Activated CD8-positive, alpha-beta memory T cell treated with anti-CD3 and anti-CD28 coated beads, Interleukin-2, amount 50 U/mL, for 48 hours (primary cell): ENCODE results near the gene BUD31.
"Not testable (repeated sequence)": the region's sequence is repeated elsewhere in the genome, so short reads cannot be mapped to it uniquely, and the experiment has no call there.

ENCODE experiments used
- DNase-seq: peaks from one replicate; pipeline ENCODE4 v3.0.0-alpha.2; 2020

Gene BUD31

GRCh38 chr7:99380823-99381663, 27.7 kb upstream of the BUD31 start:
- DNase-seq, result peak; percentile 91

- no peak for DNase-seq
These were observed 27.1 kb upstream of the BUD31 start for GRCh38 chr7:99381664-99382075.

- DNase-seq, result no peak
These were observed 25.6 kb upstream of the BUD31 start for GRCh38 chr7:99383203-99383602.

- no peak for DNase-seq
These were observed 24.9 kb upstream of the BUD31 start for GRCh38 chr7:99383791-99384370.

GRCh38 chr7:99384523-99384922, 24.2 kb upstream of the BUD31 start:
- DNase-seq, result no peak

- no peak for DNase-seq
These were observed 23.2 kb upstream of the BUD31 start for GRCh38 chr7:99385564-99385963.

- DNase-seq, result no peak
These were observed 22.1 kb upstream of the BUD31 start for GRCh38 chr7:99386584-99387238.

- not testable (repeated sequence) for DNase-seq
These were observed 21.5 kb upstream of the BUD31 start for GRCh38 chr7:99387239-99387635.

- no peak for DNase-seq
These were observed 20.9 kb upstream of the BUD31 start for GRCh38 chr7:99387912-99388311.

GRCh38 chr7:99389772-99390171, 19.0 kb upstream of the BUD31 start:
- no peak for DNase-seq

- no peak for DNase-seq
These were observed 17.7 kb upstream of the BUD31 start for GRCh38 chr7:99390941-99391602.

- no peak for DNase-seq
These were observed 16.7 kb upstream of the BUD31 start for GRCh38 chr7:99392046-99392445.

GRCh38 chr7:99392659-99393354, 16.0 kb upstream of the BUD31 start:
- DNase-seq, result peak; percentile 87

- DNase-seq, result no peak
These were observed 15.2 kb upstream of the BUD31 start for GRCh38 chr7:99393355-99394187.

GRCh38 chr7:99394188-99394502, 14.6 kb upstream of the BUD31 start:
- no peak for DNase-seq

- no peak for DNase-seq
These were observed 13.0 kb upstream of the BUD31 start for GRCh38 chr7:99395616-99396327.

- DNase-seq, result no peak
These were observed 12.1 kb upstream of the BUD31 start for GRCh38 chr7:99396418-99397296.

- DNase-seq, result no peak
These were observed 11.3 kb upstream of the BUD31 start for GRCh38 chr7:99397297-99397983.

- no peak for DNase-seq
These were observed 9.8 kb upstream of the BUD31 start for GRCh38 chr7:99398891-99399445.
